Measurements from ENCODE around the gene JCAD. TPM values are rescaled to one million over a fixed set of nuclear protein-coding genes. Genes with fewer than 3 reads are reported as not detected.

Gene JCAD
- total and polyA plus RNA-seq, 2 of the 8 experiments (the other 6 are each of a cell fraction or from before 2014, with no cell fraction given), result 0.56 to 5.2 TPM

DNA sequence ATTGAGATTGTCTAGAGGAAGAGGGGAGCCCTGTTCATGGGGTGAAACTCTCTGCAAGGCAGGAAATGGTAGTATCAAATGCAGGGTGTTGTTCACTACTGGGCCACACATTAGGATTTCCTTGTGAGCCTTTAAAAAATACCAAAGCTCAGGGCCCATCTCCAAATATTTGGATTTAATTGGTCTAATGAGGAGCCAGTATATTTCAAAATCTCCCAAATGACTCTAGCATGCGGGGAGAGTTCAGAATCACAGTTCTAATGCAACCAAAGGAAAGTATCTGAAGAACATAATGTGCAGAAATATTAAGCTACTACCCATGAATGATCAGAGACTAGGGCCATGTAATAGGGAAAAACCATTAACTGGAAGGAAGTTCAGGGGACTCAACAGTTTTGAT is 27.3 kb downstream of the JCAD start:
- DNase-seq (ENCODE audit: low read depth in 1 of 2, low spot score in 2 of 2) (no peak), FAIRE-seq (no peak)
- no peak overlapping the region for H2AK5ac ChIP-seq (ENCODE audit: low read depth, low read length)
- ChIA-PET POLR2A (ENCODE audit: partially characterized antibody) (no interaction called here), CTCF (ENCODE audit: partially characterized antibody) (interaction anchor here (1.6 kb wide), 1 partner anchor 11 kb away, joined by 3 read pairs; no protein-coding TSS in a partner anchor)
- H2BK20ac ChIP-seq (ENCODE audit: low read length), result no peak overlapping the region
- no peak overlapping the region for H3K56ac ChIP-seq (replicated peaks; ENCODE audit: insufficient read length, low read depth, low read length)
- no peak overlapping the region for H3K18ac ChIP-seq (ENCODE audit: extremely low read depth, low read length)
- no peaks in the 10 kb centered on the region; a peak in 2 of 7 replicates for H3K27me3 ChIP-seq (replicated peaks in 1 of 4; ENCODE audit: control insufficient read depth in 3 of 4, extremely low read depth in 1 of 4, insufficient read depth in 3 of 4, low read length in 3 of 4)
- H3K9ac ChIP-seq (replicated peaks in 1 of 4; ENCODE audit: extremely low read depth in 1 of 4, low read depth in 3 of 4, low read length in 3 of 4), result no peak overlapping the region
- H3K23me2 ChIP-seq (ENCODE audit: low read depth, low read length), result no peaks in the 10 kb centered on the region
- no peaks in the 10 kb centered on the region for H3K36me3 ChIP-seq (ENCODE audit: control insufficient read depth in 2 of 4, insufficient read depth in 4 of 4, low read length in 3 of 4)
- H3K14ac ChIP-seq (ENCODE audit: insufficient read length), result no peak overlapping the region
- no peak overlapping the region for H2BK5ac ChIP-seq (ENCODE audit: low read depth, low read length)
- H2BK12ac ChIP-seq (ENCODE audit: low read depth, low read length), result no peak overlapping the region
- no peak overlapping the region for H4K8ac ChIP-seq (ENCODE audit: extremely low read depth, insufficient read depth, low read length)
- no peak overlapping the region for H3K23ac ChIP-seq (ENCODE audit: insufficient read length)
- no peaks in the 10 kb centered on the region for H3K79me2 ChIP-seq (ENCODE audit: control insufficient read depth in 1 of 2, insufficient read depth in 2 of 2, low read length in 2 of 2)
- H3K4ac ChIP-seq (replicated peaks; ENCODE audit: insufficient read length, low read depth, low read length), result no peak overlapping the region
- peaks cover 0 to 10% (median 6%) of the 10 kb centered on the region in 4 experiments; a peak in 6 of 7 replicates for H3K4me1 ChIP-seq (replicated peaks in 1 of 4; ENCODE audit: control insufficient read depth in 3 of 4, insufficient read depth in 4 of 4, low read length in 3 of 4)
- H4K91ac ChIP-seq (replicated peaks; ENCODE audit: insufficient read length, low read length), result no peak overlapping the region
- no peak overlapping the region for H3K4me3 ChIP-seq (ENCODE audit: extremely low read depth in 1 of 4, insufficient read depth in 2 of 4, low read depth in 3 of 4, low read length in 4 of 4)
- no peak overlapping the region for H2BK120ac ChIP-seq (replicated peaks; ENCODE audit: low read depth, low read length)
- no peak overlapping the region for H4K5ac ChIP-seq (ENCODE audit: insufficient read length, low read depth, low read length)
- H2BK15ac ChIP-seq (ENCODE audit: low read length), result no peak overlapping the region
- 95% methylated on average over 1 of the region's 1 CpG; no CpG with 5 or more reads in 1 of the 2 experiments for WGBS, 2 experiments (ENCODE audit: extremely low coverage in 1 of 2, insufficient coverage in 1 of 2, insufficient read length in 1 of 2, insufficient replicate concordance in 2 of 2, low coverage in 1 of 2, low lambda C conversion rate in 2 of 2, missing lambda C conversion rate in 1 of 2)
- no peaks in the 10 kb centered on the region for H3K9me3 ChIP-seq (ENCODE audit: insufficient read depth in 2 of 2, low read depth in 1 of 2, low read length in 1 of 2)
- no peak overlapping the region for H3K4me2 ChIP-seq (ENCODE audit: insufficient read depth in 1 of 2, low read depth in 2 of 2, low read length in 2 of 2)
- no peak overlapping the region for H2AFZ ChIP-seq (ENCODE audit: low read length)
- no peaks in the 10 kb centered on the region for H4K20me1 ChIP-seq (replicated peaks in 1 of 2; ENCODE audit: control insufficient read depth in 1 of 2, insufficient read depth in 2 of 2, low read length in 2 of 2)
- TF ChIP-seq SAP30 (IDR thresholded peaks at IDR 0.05; ENCODE audit: insufficient read depth, insufficient replicate concordance, low read length), result no peak
- TF ChIP-seq RFX5 (IDR thresholded peaks at IDR 0.05; ENCODE audit: borderline replicate concordance, low read depth, low read length), result no peak
- no peak for TF ChIP-seq EZH2 (IDR thresholded peaks at IDR 0.05; ENCODE audit: low read depth, low read length, severe bottlenecking)
- no peak for TF ChIP-seq CTBP2 (IDR thresholded peaks at IDR 0.05; ENCODE audit: borderline replicate concordance, insufficient read depth, insufficient read length, low read length)
- no peak for TF ChIP-seq HDAC2 (IDR thresholded peaks at IDR 0.05; ENCODE audit: borderline replicate concordance in 1 of 2, low read depth in 2 of 2, low read length in 2 of 2)
- no peak for TF ChIP-seq SP4 (IDR thresholded peaks at IDR 0.05; ENCODE audit: low read length)
- no peak for TF ChIP-seq RNF2 (IDR thresholded peaks at IDR 0.05; ENCODE audit: borderline replicate concordance, low read depth, low read length, missing control alignments, poor library complexity, severe bottlenecking)
- TF ChIP-seq, protein P1, sequence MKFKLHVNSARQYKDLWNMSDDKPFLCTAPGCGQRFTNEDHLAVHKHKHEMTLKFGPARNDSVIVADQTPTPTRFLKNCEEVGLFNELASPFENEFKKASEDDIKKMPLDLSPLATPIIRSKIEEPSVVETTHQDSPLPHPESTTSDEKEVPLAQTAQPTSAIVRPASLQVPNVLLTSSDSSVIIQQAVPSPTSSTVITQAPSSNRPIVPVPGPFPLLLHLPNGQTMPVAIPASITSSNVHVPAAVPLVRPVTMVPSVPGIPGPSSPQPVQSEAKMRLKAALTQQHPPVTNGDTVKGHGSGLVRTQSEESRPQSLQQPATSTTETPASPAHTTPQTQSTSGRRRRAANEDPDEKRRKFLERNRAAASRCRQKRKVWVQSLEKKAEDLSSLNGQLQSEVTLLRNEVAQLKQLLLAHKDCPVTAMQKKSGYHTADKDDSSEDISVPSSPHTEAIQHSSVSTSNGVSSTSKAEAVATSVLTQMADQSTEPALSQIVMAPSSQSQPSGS (IDR thresholded peaks at IDR 0.05; ENCODE audit: low read length), result no peak
- H3K79me1 ChIP-seq (ENCODE audit: low read depth, low read length), result no peaks in the 10 kb centered on the region
- no peak overlapping the region for H3K27ac ChIP-seq (ENCODE audit: low read depth, low read length)
